Esophagus muscularis mucosa (tissue), 4 donors: ENCODE data around the gene TMEM35B. TPM values are rescaled to one million over a fixed set of nuclear protein-coding genes. Genes with fewer than 3 reads are reported as not detected.
"Not testable (repeated sequence)": the region's sequence is repeated elsewhere in the genome, so short reads cannot be mapped to it uniquely, and the experiment has no call there.

Experiments
- DNase-seq: peaks from one replicate; pipeline ENCODE4 v3.0.0-alpha.2; 2017; ENCODE audit errors: extremely low spot score
- H3K27ac ChIP-seq, 4 donors: fragments of 200-600 bp; sonication (generic); replicated peaks in 1 of 4; 1 replicate in 3 of 4; 2 replicates in 1 of 4; pipeline ENCODE4 v1.5.1; 2016 to 2019; ENCODE audit warnings: mild to moderate bottlenecking in 1 of 4
- H3K27me3 ChIP-seq, 4 donors: fragments of 200-600 bp; sonication (generic); one replicate each; pipeline versions ENCODE4 v1.5.1 to v1.6.0; 2016 to 2019
- H3K36me3 ChIP-seq, 4 donors: fragments of 200-600 bp; sonication (generic); one replicate each; pipeline ENCODE4 v1.5.1; 2016 to 2019
- H3K4me1 ChIP-seq, 4 donors: fragments of 200-600 bp; sonication (generic); one replicate each; pipeline ENCODE4 v1.5.1; 2016 to 2019
- H3K4me3 ChIP-seq, 4 donors: fragments of 200-600 bp; sonication (generic); 1 replicate in 2 of 4; 2 replicates in 2 of 4; pipeline ENCODE4 v1.5.1; 2016 to 2019; ENCODE audit warnings: mild to moderate bottlenecking in 4 of 4, moderate library complexity in 1 of 4
- H3K9me3 ChIP-seq, 4 donors: fragments of 200-600 bp; sonication (generic); 1 replicate in 3 of 4; 2 replicates in 1 of 4; pipeline ENCODE4 v1.5.1; 2016 to 2019
- CTCF ChIP-seq, 3 experiments: fragments of 200-600 bp in 2 of 3; fragments of 450-650 bp in 1 of 3; sonication (generic) in 2 of 3; IDR thresholded peaks; one replicate each; pipeline ENCODE4 v1.5.1; 2017 to 2019; ENCODE audit warnings: antibody characterized with exemption in 3 of 3, mild to moderate bottlenecking in 2 of 3, moderate library complexity in 1 of 3
- EP300 ChIP-seq: sonication (generic); formaldehyde crosslinking; IDR thresholded peaks from one replicate; pipeline ENCODE4 v1.6.1; 2017; ENCODE audit warnings: antibody characterized with exemption
- POLR2A ChIP-seq: fragments of 450-650 bp; IDR thresholded peaks from one replicate; pipeline ENCODE4 v1.6.1; 2017; ENCODE audit warnings: antibody characterized with exemption, moderate library complexity, mild to moderate bottlenecking, low read depth
- POLR2AphosphoS5 ChIP-seq, 2 donors: sonication (generic); formaldehyde crosslinking; IDR thresholded peaks; one replicate each; pipeline ENCODE4 v1.6.1; 2017; ENCODE audit warnings: antibody characterized with exemption in 2 of 2
- WGBS: methylation state at CpG from one replicate; pipeline ENCODE4 v1.1.5; 2018; 5-methylcytosine and 5-hydroxymethylcytosine counted together
- intact Hi-C: fragments of 100-400 bp; cut with DNase I; formaldehyde crosslinking; loops from one replicate; pipeline ENCODE4 v1.15.1; 2023
- total RNA-seq, 4 donors: library from RNA; depleted of rRNA; stranded (reverse); fragments of >200 nt; gene quantifications; one replicate each; pipeline versions ENCODE4 v1.1.0 to v1.2.1, GENCODE V29; 2016

TMEM35B gene
- total RNA-seq, 4 donors from 2014 or later: 26.1 to 38.6 (median 32.9) TPM

GRCh38 chr1:34975338-34975737 is 9.8 kb downstream of the TMEM35B start:
- H3K27ac ChIP-seq: no peak overlapping the region
- TF ChIP-seq EP300: no peak
- no peak for TF ChIP-seq CTCF (IDR thresholded peaks at IDR 0.05)
- no peak for TF ChIP-seq POLR2A
- no peak for TF ChIP-seq POLR2AphosphoS5 (IDR thresholded peaks at IDR 0.05)
- no peak for DNase-seq
- H3K36me3 ChIP-seq: peaks cover 0 to 11% (median 3%) of the 10 kb centered on the region in 4 donors
- H3K4me1 ChIP-seq: peaks cover 0 to 13% (median 2%) of the 10 kb centered on the region in 4 donors
- no peaks in the 10 kb centered on the region for H3K9me3 ChIP-seq
- H3K27me3 ChIP-seq: peaks cover 0 to 11% (median 0%) of the 10 kb centered on the region in 4 donors
- 84% methylated on average over 2 of the region's 3 CpGs for whole genome bisulfite sequencing
- H3K4me3 ChIP-seq: no peak overlapping the region
- intact Hi-C loops: no loop called here

GRCh38 chr1:34974626-34975025 is 10.5 kb downstream of the TMEM35B start:
- no peak for DNase-seq
- H3K4me3 ChIP-seq: no peak overlapping the region
- 83% methylated on average over 8 of the region's 8 CpGs for WGBS
- TF ChIP-seq EP300: no peak
- TF ChIP-seq CTCF (IDR thresholded peaks at IDR 0.05): no peak
- no peak for TF ChIP-seq POLR2A
- no peak for TF ChIP-seq POLR2AphosphoS5 (IDR thresholded peaks at IDR 0.05)
- peaks cover 0 to 13% (median 2%) of the 10 kb centered on the region in 4 donors for H3K4me1 ChIP-seq
- peaks cover 0 to 11% (median 3%) of the 10 kb centered on the region in 4 donors for H3K36me3 ChIP-seq
- no peaks in the 10 kb centered on the region for H3K9me3 ChIP-seq
- no peak overlapping the region for H3K27ac ChIP-seq
- H3K27me3 ChIP-seq: peaks cover 0 to 11% (median 0%) of the 10 kb centered on the region in 4 donors
- intact Hi-C loops: no loop called here

- TF ChIP-seq EP300: no peak
- no peak for TF ChIP-seq POLR2AphosphoS5 (IDR thresholded peaks at IDR 0.05)
- no peak for TF ChIP-seq POLR2A
- no peak for TF ChIP-seq CTCF (IDR thresholded peaks at IDR 0.05)
- Histone ChIP-seq H3K9me3 (no peaks in the 10 kb centered on the region), H3K36me3 (peaks cover 0 to 11% (median 3%) of the 10 kb centered on the region in 4 donors), H3K27ac (no peak overlapping the region), H3K4me1 (peaks cover 0 to 13% (median 2%) of the 10 kb centered on the region in 4 donors), H3K27me3 (peaks cover 0 to 16% (median 0%) of the 10 kb centered on the region in 4 donors), H3K4me3 (no peak overlapping the region)
- WGBS: 91% methylated on average over 3 of the region's 3 CpGs
- intact Hi-C loops: no loop called here
- no peak for DNase-seq
Observed at GRCh38 chr1:34973326-34973725, 11.8 kb downstream of the TMEM35B start.

GRCh38 chr1:34970829-34971228 is 14.3 kb downstream of the TMEM35B start:
- no peak overlapping the region for H3K27ac ChIP-seq
- H3K27me3 ChIP-seq: peaks cover 0 to 16% (median 0%) of the 10 kb centered on the region in 4 donors
- no peak overlapping the region for H3K4me3 ChIP-seq
- 36% methylated on average over 5 of the region's 5 CpGs for WGBS
- H3K36me3 ChIP-seq: no peaks in the 10 kb centered on the region
- H3K9me3 ChIP-seq: no peaks in the 10 kb centered on the region
- no peak for DNase-seq
- intact Hi-C loops: no loop called here
- no peaks in the 10 kb centered on the region for H3K4me1 ChIP-seq
- no peak for TF ChIP-seq POLR2AphosphoS5 (IDR thresholded peaks at IDR 0.05)
- TF ChIP-seq POLR2A: no peak
- TF ChIP-seq CTCF (IDR thresholded peaks at IDR 0.05): no peak
- TF ChIP-seq EP300: no peak

GRCh38 chr1:34970220-34970735 is 14.9 kb downstream of the TMEM35B start:
- no peak for TF ChIP-seq POLR2AphosphoS5 (IDR thresholded peaks at IDR 0.05)
- TF ChIP-seq CTCF (IDR thresholded peaks at IDR 0.05): no peak
- no peak for TF ChIP-seq EP300
- no peak for TF ChIP-seq POLR2A
- no peak for DNase-seq
- intact Hi-C loops: no loop called here

GRCh38 chr1:34968297-34968696 is 16.9 kb downstream of the TMEM35B start:
- H3K4me3 ChIP-seq, H3K9me3 ChIP-seq, H3K4me1 ChIP-seq, H3K27ac ChIP-seq, DNase-seq, intact Hi-C loops, H3K36me3 ChIP-seq: not testable (repeated sequence)
- H3K27me3 ChIP-seq: peaks cover 0 to 16% (median 0%) of the 10 kb centered on the region in 4 donors
- WGBS: 86% methylated on average over 3 of the region's 3 CpGs

More at GRCh38 chr1:34970220-34970735, 14.9 kb downstream of the TMEM35B start:
- Histone ChIP-seq H3K4me1 (no peaks in the 10 kb centered on the region), H3K36me3 (no peaks in the 10 kb centered on the region), H3K4me3 (no peak overlapping the region), H3K27ac (no peak overlapping the region), H3K27me3 (peaks cover 0 to 16% (median 0%) of the 10 kb centered on the region in 4 donors), H3K9me3 (no peaks in the 10 kb centered on the region)
- 89% methylated on average over 5 of the region's 5 CpGs for WGBS

- no CpG with 5 or more reads among the region's 36 CpGs for WGBS
- H3K27me3 ChIP-seq: peaks cover 0 to 15% (median 0%) of the 10 kb centered on the region in 4 donors
- H3K4me1 ChIP-seq, DNase-seq, H3K9me3 ChIP-seq, H3K4me3 ChIP-seq, H3K36me3 ChIP-seq, intact Hi-C loops, H3K27ac ChIP-seq: not testable (repeated sequence)
Observed at GRCh38 chr1:34967672-34968071, 17.5 kb downstream of the TMEM35B start.
